K562 (cell line): Measurements from ENCODE around the gene NOP14. TPM values are rescaled to one million over a fixed set of nuclear protein-coding genes. Genes with fewer than 3 reads are reported as not detected.

Experiments
- ATAC-seq: fragments of 200-7000 bp; cut with Tn5 transposase; 3 replicates; pipeline ENCODE4 v1.9.1; 2020; ENCODE audit warnings: moderate library complexity
- BruUV-seq: library from RNA; stranded (reverse); fragments of 400-500 nt; replicated peaks from 2 replicates; lab custom pipeline; 2021; lab: Mats Ljungman, UMichigan
- CTCF ChIA-PET: fragments of 300-600 bp; formaldehyde crosslinking; extraction: SDS; loops from one replicate; lab custom pipeline; 2021; ENCODE audit warnings: low intra/inter-chr PET ratio; lab: Yijun Ruan, JAX
- POLR2A ChIA-PET: fragments of 300-600, 350-650 bp; sonication (Branson Sonifier 250); formaldehyde crosslinking; extraction: SDS; loops from one replicate; lab custom pipeline; 2021; ENCODE audit warnings: antibody characterized with exemption, inconsistent platforms; lab: Yijun Ruan, JAX
- DNase-seq, 4 experiments: peaks; one replicate each; pipeline versions ENCODE4 v3.0.0 to v3.0.0-alpha.2; 2011 to 2018; ENCODE audit warnings: low spot score in 3 of 4, mixed read lengths in 3 of 4; ENCODE audit errors: extremely low read depth in 1 of 4
- FAIRE-seq: peaks from 2 replicates; lab custom pipeline; 2011; peaks lifted over from hg19 to GRCh38; lab: Jason Lieb, UNC
- H2AFZ ChIP-seq: 2 replicates; pipeline ENCODE4 v1.6.0; 2011; ENCODE audit warnings: low read depth, low read length, control low read depth, inconsistent platforms
- H3K27ac ChIP-seq: fragments of 200-600 bp; 3 replicates; pipeline ENCODE4 v1.8.0; 2011; ENCODE audit warnings: low read depth, mild to moderate bottlenecking, control low read depth, inconsistent platforms, low read length, moderate library complexity, mixed read lengths; ENCODE audit errors: extremely low read depth
- H3K27me3 ChIP-seq, 2 experiments: fragments of 300-600 bp in 1 of 2; 2 replicates in 1 of 2; 3 replicates in 1 of 2; pipeline versions ENCODE4 v1.6.0 to v1.8.0; 2011; ENCODE audit warnings: inconsistent platforms in 2 of 2, low read length in 2 of 2, mild to moderate bottlenecking in 1 of 2, mixed read lengths in 1 of 2, moderate library complexity in 1 of 2; ENCODE audit not compliant: control insufficient read depth in 2 of 2, insufficient read depth in 2 of 2
- H3K36me3 ChIP-seq: fragments of 300-600 bp; 3 replicates; pipeline ENCODE4 v1.8.0; 2011; ENCODE audit warnings: mild to moderate bottlenecking, low read length, inconsistent platforms; ENCODE audit not compliant: control insufficient read depth, insufficient read depth
- H3K4me1 ChIP-seq, 2 experiments: fragments of 200-600 bp in 1 of 2; replicated peaks in 1 of 2; 2 replicates in 1 of 2; 3 replicates in 1 of 2; pipeline versions ENCODE4 v1.5.1 to v1.8.0; 2011; ENCODE audit warnings: inconsistent platforms in 2 of 2, low read length in 2 of 2, mild to moderate bottlenecking in 1 of 2, mixed read lengths in 1 of 2, moderate library complexity in 1 of 2; ENCODE audit not compliant: control insufficient read depth in 2 of 2, insufficient read depth in 2 of 2
- H3K4me2 ChIP-seq: 2 replicates; pipeline ENCODE4 v1.6.1; 2011; ENCODE audit warnings: low read length, control low read depth, inconsistent platforms, mixed read lengths; ENCODE audit not compliant: insufficient read depth
- H3K4me3 ChIP-seq: fragments of 200-600 bp; sonication (generic), shearing (Covaris generic); 2 replicates; pipeline ENCODE4 v1.5.1; 2016; ENCODE audit warnings: control low read depth, inconsistent platforms
- H3K79me2 ChIP-seq: fragments of 200-600 bp; 3 replicates; pipeline ENCODE4 v1.8.0; 2011; ENCODE audit warnings: low read length, inconsistent platforms; ENCODE audit not compliant: control insufficient read depth, insufficient read depth
- H3K9ac ChIP-seq, 2 experiments: 2 replicates each; pipeline versions ENCODE4 v1.6.0 to v1.6.1; 2011; ENCODE audit warnings: low read depth in 2 of 2, low read length in 2 of 2, control low read depth in 1 of 2, inconsistent platforms in 1 of 2, mild to moderate bottlenecking in 1 of 2, mixed read lengths in 1 of 2; ENCODE audit not compliant: insufficient read depth in 1 of 2
- H3K9me1 ChIP-seq: one replicate; pipeline ENCODE4 v1.6.0; 2011; ENCODE audit warnings: inconsistent platforms, mild to moderate bottlenecking, low read length, moderate library complexity; ENCODE audit not compliant: control insufficient read depth, insufficient read depth
- H3K9me3 ChIP-seq: replicated peaks from 2 replicates; pipeline ENCODE4 v1.5.1; 2011; ENCODE audit warnings: low read depth, low read length, inconsistent platforms; ENCODE audit not compliant: control insufficient read depth, insufficient read depth
- H4K20me1 ChIP-seq: replicated peaks from 2 replicates; pipeline ENCODE4 v1.6.1; 2011; ENCODE audit warnings: low read length, inconsistent platforms, mixed read lengths; ENCODE audit not compliant: control insufficient read depth, insufficient read depth
- BRD4 ChIP-seq: fragments of 200-600 bp; sonication (generic); IDR thresholded peaks from 2 replicates; pipeline ENCODE4 v1.6.1; 2017; ENCODE audit warnings: inconsistent platforms
- C11orf30 ChIP-seq: fragments of 450-650 bp; IDR thresholded peaks from 2 replicates; pipeline ENCODE4 v1.6.1; 2016; ENCODE audit warnings: low read depth, mild to moderate bottlenecking
- CXXC5 ChIP-seq: fragments of 250-450 bp; sonication (Bioruptor Pico); IDR thresholded peaks from 2 replicates; pipeline ENCODE4 v1.8.0; 2022; ENCODE audit warnings: inconsistent platforms, mild to moderate bottlenecking, moderate library complexity
- DMBX1 ChIP-seq: fragments of 250-450 bp; sonication (Bioruptor Pico); IDR thresholded peaks from 2 replicates; pipeline ENCODE4 v1.8.0; 2022; ENCODE audit warnings: inconsistent platforms, mild to moderate bottlenecking, moderate library complexity, borderline replicate concordance
- ELF2 ChIP-seq: fragments of 250-450 bp; sonication (Bioruptor Pico); IDR thresholded peaks from 2 replicates; pipeline ENCODE4 v1.5.0; 2021; ENCODE audit warnings: mild to moderate bottlenecking
- ETV1 ChIP-seq: fragments of 450-650 bp; conservative IDR thresholded peaks from 2 replicates; pipeline ENCODE4 v1.6.1; 2016; ENCODE audit warnings: missing genetic modification characterization, control low read depth, low read depth, missing compliant biosample characterization
- FOXJ2 ChIP-seq: fragments of 200-800 bp; sonication (Bioruptor generic); IDR thresholded peaks from 2 replicates; pipeline ENCODE4 v1.6.1; 2016; ENCODE audit warnings: missing genetic modification characterization, missing compliant biosample characterization
- ZKSCAN1 ChIP-seq: fragments of 150-350 bp; IDR thresholded peaks from 2 replicates; pipeline ENCODE4 v1.6.1; 2016; ENCODE audit warnings: low read depth, low read length
- ZNF507 ChIP-seq: conservative IDR thresholded peaks from 2 replicates; pipeline ENCODE4 v1.6.1; 2017; ENCODE audit warnings: missing genetic modification characterization, missing compliant biosample characterization
- WGBS: fragments of 100-300 bp; shearing (Covaris generic); methylation state at CpG from one replicate; pipeline ENCODE4 v1.1.6; 2016; ENCODE audit warnings: low coverage, mixed read lengths; ENCODE audit not compliant: insufficient coverage; ENCODE audit errors: missing lambda C conversion rate; 5-methylcytosine and 5-hydroxymethylcytosine counted together
- in situ Hi-C: fragments of 300-500 bp; cut with MboI; formaldehyde crosslinking; loops from 4 replicates; pipeline ENCODE4 v1.15.0; 2018; ENCODE audit warnings: inconsistent platforms, mixed read lengths
- intact Hi-C: fragments of 100-400 bp; cut with micrococcal nuclease; formaldehyde crosslinking; loops from 2 replicates; pipeline ENCODE4 v1.14.2; 2022
- polyA plus RNA-seq, 8 experiments: library from polyadenylated mRNA; depleted of rRNA in 4 of 8; stranded (reverse) in 5 of 8; unstranded in 3 of 8; fragments of >200 nt; fragmentation: Nextera tagmentation in 2 of 8; fragmentation: Illumina TruSeq in 1 of 8; extraction: Ambion mirVana in 2 of 8; extraction: Trizol in 1 of 8; gene quantifications; 2 replicates each; pipeline versions ENCODE4 v1.2.1 to v1.2.3, GENCODE V29; 2011 to 2014; ENCODE audit warnings: inconsistent platforms in 1 of 8, missing spikeins in 1 of 8
- total RNA-seq, 7 experiments: library from RNA; depleted of rRNA in 6 of 7; stranded (reverse); fragments of >200 nt in 6 of 7; fragmentation: Illumina TruSeq in 2 of 7; extraction: Trizol in 2 of 7; gene quantifications; 2 replicates each; pipeline versions ENCODE4 v1.2.1 to v1.2.3, GENCODE V29; 2011 to 2021; ENCODE audit warnings: low replicate concordance in 1 of 7
- TF ChIP-seq, protein P1 (sequence below), 3 experiments: IDR thresholded peaks in 2 of 3; conservative IDR thresholded peaks in 1 of 3; 2 replicates each; pipeline ENCODE4 v1.5.1; 2011 to 2012; ENCODE audit warnings: low read length in 3 of 3, mild to moderate bottlenecking in 3 of 3, control low read depth in 2 of 3, improper control_type of control experiment in 1 of 3, inconsistent platforms in 1 of 3, low read depth in 1 of 3, mixed read lengths in 1 of 3, moderate library complexity in 1 of 3; ENCODE audit not compliant: insufficient read depth in 2 of 3
- TF ChIP-seq, protein P2 (sequence below): sonication (generic); formaldehyde crosslinking; IDR thresholded peaks from 2 replicates; pipeline ENCODE4 v1.8.0; 2023; ENCODE audit warnings: missing genetic modification reagents, mild to moderate bottlenecking, borderline replicate concordance
- TF ChIP-seq, protein P3 (sequence below): sonication (generic); formaldehyde crosslinking; IDR thresholded peaks from 2 replicates; pipeline ENCODE4 v1.8.1; 2023; ENCODE audit warnings: mild to moderate bottlenecking, missing genetic modification reagents

The NOP14 gene
- total and polyA plus RNA-seq, 9 of the 15 experiments (the other 6 are each of a cell fraction or from before 2014, with no cell fraction given) = 12.7 to 76.0 (median 50.9) TPM

DNA sequence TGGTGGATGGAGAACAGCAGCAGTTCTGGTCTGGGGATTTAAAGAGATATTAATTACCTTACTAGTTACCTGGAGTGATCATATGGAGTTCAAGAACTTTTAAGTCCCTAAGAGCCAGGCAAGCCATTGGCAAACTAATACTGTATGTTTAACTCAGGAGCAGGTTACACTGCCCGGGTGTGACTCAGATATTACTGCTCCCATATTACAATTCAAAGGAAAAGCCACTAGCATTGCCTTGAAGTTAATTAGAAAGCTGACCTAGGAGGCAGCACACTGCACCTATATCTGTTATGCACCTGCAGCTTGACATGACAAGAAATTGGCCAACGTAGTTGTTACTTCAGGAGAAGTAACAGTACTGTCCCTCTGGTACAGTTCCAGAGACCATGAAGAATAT lies 47.4 kb upstream of the NOP14 start:
- no peak for TF ChIP-seq FOXJ2 (tag)
- TF ChIP-seq, protein P1, sequence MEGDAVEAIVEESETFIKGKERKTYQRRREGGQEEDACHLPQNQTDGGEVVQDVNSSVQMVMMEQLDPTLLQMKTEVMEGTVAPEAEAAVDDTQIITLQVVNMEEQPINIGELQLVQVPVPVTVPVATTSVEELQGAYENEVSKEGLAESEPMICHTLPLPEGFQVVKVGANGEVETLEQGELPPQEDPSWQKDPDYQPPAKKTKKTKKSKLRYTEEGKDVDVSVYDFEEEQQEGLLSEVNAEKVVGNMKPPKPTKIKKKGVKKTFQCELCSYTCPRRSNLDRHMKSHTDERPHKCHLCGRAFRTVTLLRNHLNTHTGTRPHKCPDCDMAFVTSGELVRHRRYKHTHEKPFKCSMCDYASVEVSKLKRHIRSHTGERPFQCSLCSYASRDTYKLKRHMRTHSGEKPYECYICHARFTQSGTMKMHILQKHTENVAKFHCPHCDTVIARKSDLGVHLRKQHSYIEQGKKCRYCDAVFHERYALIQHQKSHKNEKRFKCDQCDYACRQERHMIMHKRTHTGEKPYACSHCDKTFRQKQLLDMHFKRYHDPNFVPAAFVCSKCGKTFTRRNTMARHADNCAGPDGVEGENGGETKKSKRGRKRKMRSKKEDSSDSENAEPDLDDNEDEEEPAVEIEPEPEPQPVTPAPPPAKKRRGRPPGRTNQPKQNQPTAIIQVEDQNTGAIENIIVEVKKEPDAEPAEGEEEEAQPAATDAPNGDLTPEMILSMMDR (IDR thresholded peaks at IDR 0.05 in 2 of 3, conservative IDR thresholded peaks at IDR 0.05 in 1 of 3; ENCODE audit: insufficient read depth in 2 of 3, low read depth in 1 of 3, low read length in 3 of 3) = no peak
- no peak for TF ChIP-seq ETV1
- no peak for TF ChIP-seq ZKSCAN1
- TF ChIP-seq ELF2 (CRISPR knock-in tag) = no peak
- TF ChIP-seq BRD4 = no peak
- no peak for TF ChIP-seq CXXC5
- no peak for TF ChIP-seq C11orf30
- no peak for TF ChIP-seq ZNF507
- TF ChIP-seq, protein P2, sequence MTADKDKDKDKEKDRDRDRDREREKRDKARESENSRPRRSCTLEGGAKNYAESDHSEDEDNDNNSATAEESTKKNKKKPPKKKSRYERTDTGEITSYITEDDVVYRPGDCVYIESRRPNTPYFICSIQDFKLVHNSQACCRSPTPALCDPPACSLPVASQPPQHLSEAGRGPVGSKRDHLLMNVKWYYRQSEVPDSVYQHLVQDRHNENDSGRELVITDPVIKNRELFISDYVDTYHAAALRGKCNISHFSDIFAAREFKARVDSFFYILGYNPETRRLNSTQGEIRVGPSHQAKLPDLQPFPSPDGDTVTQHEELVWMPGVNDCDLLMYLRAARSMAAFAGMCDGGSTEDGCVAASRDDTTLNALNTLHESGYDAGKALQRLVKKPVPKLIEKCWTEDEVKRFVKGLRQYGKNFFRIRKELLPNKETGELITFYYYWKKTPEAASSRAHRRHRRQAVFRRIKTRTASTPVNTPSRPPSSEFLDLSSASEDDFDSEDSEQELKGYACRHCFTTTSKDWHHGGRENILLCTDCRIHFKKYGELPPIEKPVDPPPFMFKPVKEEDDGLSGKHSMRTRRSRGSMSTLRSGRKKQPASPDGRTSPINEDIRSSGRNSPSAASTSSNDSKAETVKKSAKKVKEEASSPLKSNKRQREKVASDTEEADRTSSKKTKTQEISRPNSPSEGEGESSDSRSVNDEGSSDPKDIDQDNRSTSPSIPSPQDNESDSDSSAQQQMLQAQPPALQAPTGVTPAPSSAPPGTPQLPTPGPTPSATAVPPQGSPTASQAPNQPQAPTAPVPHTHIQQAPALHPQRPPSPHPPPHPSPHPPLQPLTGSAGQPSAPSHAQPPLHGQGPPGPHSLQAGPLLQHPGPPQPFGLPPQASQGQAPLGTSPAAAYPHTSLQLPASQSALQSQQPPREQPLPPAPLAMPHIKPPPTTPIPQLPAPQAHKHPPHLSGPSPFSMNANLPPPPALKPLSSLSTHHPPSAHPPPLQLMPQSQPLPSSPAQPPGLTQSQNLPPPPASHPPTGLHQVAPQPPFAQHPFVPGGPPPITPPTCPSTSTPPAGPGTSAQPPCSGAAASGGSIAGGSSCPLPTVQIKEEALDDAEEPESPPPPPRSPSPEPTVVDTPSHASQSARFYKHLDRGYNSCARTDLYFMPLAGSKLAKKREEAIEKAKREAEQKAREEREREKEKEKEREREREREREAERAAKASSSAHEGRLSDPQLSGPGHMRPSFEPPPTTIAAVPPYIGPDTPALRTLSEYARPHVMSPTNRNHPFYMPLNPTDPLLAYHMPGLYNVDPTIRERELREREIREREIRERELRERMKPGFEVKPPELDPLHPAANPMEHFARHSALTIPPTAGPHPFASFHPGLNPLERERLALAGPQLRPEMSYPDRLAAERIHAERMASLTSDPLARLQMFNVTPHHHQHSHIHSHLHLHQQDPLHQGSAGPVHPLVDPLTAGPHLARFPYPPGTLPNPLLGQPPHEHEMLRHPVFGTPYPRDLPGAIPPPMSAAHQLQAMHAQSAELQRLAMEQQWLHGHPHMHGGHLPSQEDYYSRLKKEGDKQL (CRISPR knock-in tag) = no peak
- TF ChIP-seq DMBX1 (CRISPR knock-in tag) = no peak
- TF ChIP-seq, protein P3, sequence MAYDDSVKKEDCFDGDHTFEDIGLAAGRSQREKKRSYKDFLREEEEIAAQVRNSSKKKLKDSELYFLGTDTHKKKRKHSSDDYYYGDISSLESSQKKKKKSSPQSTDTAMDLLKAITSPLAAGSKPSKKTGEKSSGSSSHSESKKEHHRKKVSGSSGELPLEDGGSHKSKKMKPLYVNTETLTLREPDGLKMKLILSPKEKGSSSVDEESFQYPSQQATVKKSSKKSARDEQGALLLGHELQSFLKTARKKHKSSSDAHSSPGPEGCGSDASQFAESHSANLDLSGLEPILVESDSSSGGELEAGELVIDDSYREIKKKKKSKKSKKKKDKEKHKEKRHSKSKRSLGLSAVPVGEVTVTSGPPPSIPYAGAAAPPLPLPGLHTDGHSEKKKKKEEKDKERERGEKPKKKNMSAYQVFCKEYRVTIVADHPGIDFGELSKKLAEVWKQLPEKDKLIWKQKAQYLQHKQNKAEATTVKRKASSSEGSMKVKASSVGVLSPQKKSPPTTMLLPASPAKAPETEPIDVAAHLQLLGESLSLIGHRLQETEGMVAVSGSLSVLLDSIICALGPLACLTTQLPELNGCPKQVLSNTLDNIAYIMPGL (CRISPR knock-in tag) = no peak
- CTCF ChIA-PET = no interaction called here
- Histone ChIP-seq H3K27me3 (peaks cover 29 to 36% of the 10 kb centered on the region in 2 experiments; a peak in 4 of 5 replicates), H3K36me3 (no peaks in the 10 kb centered on the region), H3K9ac (no peak overlapping the region), H3K9me1 (peaks cover 3% of the 10 kb centered on the region), H2AFZ (no peak overlapping the region), H3K4me1 (peaks cover 0 to 5% of the 10 kb centered on the region in 2 experiments; a peak in 3 of 5 replicates), H3K27ac (no peak overlapping the region), H4K20me1 (no peaks in the 10 kb centered on the region; the same call in 1 of the 2 replicates), H3K4me2 (no peak overlapping the region), H3K4me3 (no peak overlapping the region), H3K9me3 (no peaks in the 10 kb centered on the region), H3K79me2 (no peaks in the 10 kb centered on the region)
- DNase-seq = no peak
- FAIRE-seq = no peak
- POLR2A ChIA-PET = interaction anchor here (0.6 to 1.0 kb wide), 3 partner anchors 20 to 149 kb away, joined by 3 read pairs; no protein-coding TSS in a partner anchor
- no TSS peak for BruUV-seq
- no peak for ATAC-seq
- 3% methylated on average over 2 of the region's 2 CpGs for whole genome bisulfite sequencing
- intact Hi-C loops (no loop called here), in situ Hi-C loops (no loop called here)
